Tibial nerve (tissue), 3 donors: ENCODE results near the gene CDS1.

ENCODE experiments used
- POLR2A ChIP-seq, 2 donors: fragments of 450-650 bp; IDR thresholded peaks; one replicate each; pipeline ENCODE4 v1.6.1; 2017; ENCODE audit warnings: antibody characterized with exemption in 2 of 2, mild to moderate bottlenecking in 2 of 2, moderate library complexity in 2 of 2
- TF ChIP-seq, protein P1 (sequence below), 5 experiments: fragments of 200-600 bp in 3 of 5; fragments of 450-650 bp in 2 of 5; sonication (generic) in 3 of 5; IDR thresholded peaks; one replicate each; pipeline ENCODE4 v1.5.1; 2016 to 2019; ENCODE audit warnings: antibody characterized with exemption in 5 of 5, mild to moderate bottlenecking in 3 of 5, moderate library complexity in 2 of 5

GRCh38 chr4:84547211-84547610 lies 35.7 kb upstream of the CDS1 start:
- TF ChIP-seq, protein P1, sequence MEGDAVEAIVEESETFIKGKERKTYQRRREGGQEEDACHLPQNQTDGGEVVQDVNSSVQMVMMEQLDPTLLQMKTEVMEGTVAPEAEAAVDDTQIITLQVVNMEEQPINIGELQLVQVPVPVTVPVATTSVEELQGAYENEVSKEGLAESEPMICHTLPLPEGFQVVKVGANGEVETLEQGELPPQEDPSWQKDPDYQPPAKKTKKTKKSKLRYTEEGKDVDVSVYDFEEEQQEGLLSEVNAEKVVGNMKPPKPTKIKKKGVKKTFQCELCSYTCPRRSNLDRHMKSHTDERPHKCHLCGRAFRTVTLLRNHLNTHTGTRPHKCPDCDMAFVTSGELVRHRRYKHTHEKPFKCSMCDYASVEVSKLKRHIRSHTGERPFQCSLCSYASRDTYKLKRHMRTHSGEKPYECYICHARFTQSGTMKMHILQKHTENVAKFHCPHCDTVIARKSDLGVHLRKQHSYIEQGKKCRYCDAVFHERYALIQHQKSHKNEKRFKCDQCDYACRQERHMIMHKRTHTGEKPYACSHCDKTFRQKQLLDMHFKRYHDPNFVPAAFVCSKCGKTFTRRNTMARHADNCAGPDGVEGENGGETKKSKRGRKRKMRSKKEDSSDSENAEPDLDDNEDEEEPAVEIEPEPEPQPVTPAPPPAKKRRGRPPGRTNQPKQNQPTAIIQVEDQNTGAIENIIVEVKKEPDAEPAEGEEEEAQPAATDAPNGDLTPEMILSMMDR (IDR thresholded peaks at IDR 0.05) = no peak
- no peak for TF ChIP-seq POLR2A (IDR thresholded peaks at IDR 0.05)
